Spleen (tissue), 11 donors: ENCODE results near the gene TRAF4. TPM values are rescaled to one million over a fixed set of nuclear protein-coding genes. Genes with fewer than 3 reads are reported as not detected.

Experiments used
- DNase-seq: peaks from one replicate; pipeline ENCODE4 v3.0.0-alpha.2; 2020
- H3K27ac ChIP-seq, 8 donors: fragments of 200-600 bp; sonication (generic) in 7 of 8; 1 replicate in 4 of 8; 2 replicates in 4 of 8; pipeline versions ENCODE4 v1.5.0 to v1.8.0; 2016 to 2021; ENCODE audit warnings: inconsistent platforms in 4 of 8, mild to moderate bottlenecking in 4 of 8, moderate library complexity in 1 of 8
- H3K27me3 ChIP-seq, 7 donors: fragments of 200-600 bp; sonication (generic) in 6 of 7; replicated peaks in 1 of 7; 1 replicate in 4 of 7; 2 replicates in 3 of 7; pipeline versions ENCODE4 v1.5.0 to v1.8.0; 2016 to 2021; ENCODE audit warnings: inconsistent platforms in 3 of 7, mild to moderate bottlenecking in 1 of 7
- H3K36me3 ChIP-seq, 6 donors: fragments of 200-600 bp; sonication (generic) in 5 of 6; 1 replicate in 4 of 6; 2 replicates in 2 of 6; pipeline versions ENCODE4 v1.5.0 to v1.8.0; 2016 to 2021; ENCODE audit warnings: inconsistent platforms in 2 of 6
- H3K4me1 ChIP-seq, 6 donors: fragments of 200-600 bp; sonication (generic) in 5 of 6; 1 replicate in 3 of 6; 2 replicates in 3 of 6; pipeline versions ENCODE4 v1.5.0 to v1.8.0; 2016 to 2021; ENCODE audit warnings: inconsistent platforms in 3 of 6
- H3K4me3 ChIP-seq, 8 donors: fragments of 200-600 bp; sonication (generic) in 7 of 8; 1 replicate in 4 of 8; 2 replicates in 4 of 8; pipeline versions ENCODE4 v1.5.0 to v1.8.0; 2016 to 2021; ENCODE audit warnings: inconsistent platforms in 4 of 8, mild to moderate bottlenecking in 4 of 8, moderate library complexity in 2 of 8
- H3K9me3 ChIP-seq, 8 donors: fragments of 200-600 bp; sonication (generic) in 7 of 8; 1 replicate in 4 of 8; 2 replicates in 4 of 8; pipeline versions ENCODE4 v1.5.0 to v1.8.0; 2016 to 2021; ENCODE audit warnings: inconsistent platforms in 4 of 8
- CTCF ChIP-seq, 11 experiments: fragments of 200-600 bp in 7 of 11; fragments of 450-650 bp in 4 of 11; sonication (generic) in 4 of 11; IDR thresholded peaks in 8 of 11; conservative IDR thresholded peaks in 3 of 11; 1 replicate in 7 of 11; 2 replicates in 4 of 11; pipeline versions ENCODE4 v1.4.0 to v1.8.0; 2016 to 2021; ENCODE audit warnings: antibody characterized with exemption in 11 of 11, inconsistent platforms in 4 of 11, mild to moderate bottlenecking in 1 of 11
- POLR2A ChIP-seq, 3 donors: fragments of 450-650 bp; IDR thresholded peaks; one replicate each; pipeline ENCODE4 v1.5.1; 2017; ENCODE audit warnings: antibody characterized with exemption in 3 of 3, mild to moderate bottlenecking in 1 of 3
- POLR2AphosphoS5 ChIP-seq, 3 donors: sonication (generic); formaldehyde crosslinking; IDR thresholded peaks; one replicate each; pipeline ENCODE4 v1.5.1; 2017; ENCODE audit warnings: antibody characterized with exemption in 3 of 3
- WGBS, 5 donors: extraction: QIAGEN DNeasy Blood & Tissue Kit in 3 of 5; methylation state at CpG; one replicate each; pipeline versions ENCODE4 v1.1.5 to v1.1.7; 2013 to 2018; 5-methylcytosine and 5-hydroxymethylcytosine counted together
- intact Hi-C: fragments of 100-400 bp; cut with DNase I; formaldehyde crosslinking; loops from one replicate; pipeline ENCODE4 v1.15.0; 2023; ENCODE audit warnings: low total_unique reads
- polyA plus RNA-seq, 3 donors: library from polyadenylated mRNA; stranded (reverse); fragments of 200-250 nt; gene quantifications; one replicate each; pipeline ENCODE4 v1.2.1, GENCODE V29; 2013
- total RNA-seq, 7 donors: library from RNA; depleted of rRNA in 3 of 7; stranded (reverse); fragments of >200 nt in 3 of 7; fragmentation: NEBNext Ultra II Directional in 4 of 7; extraction: Animal tissue kit (Norgen Biotek cat#: 25700) in 4 of 7; gene quantifications; one replicate each; pipeline versions ENCODE4 v1.1.0 to v1.2.1, GENCODE V29; 2016 to 2021
- donor health status: healthy with polysubstance abuse.
- donor health status: DM: no; HTN: no; CAD: no; lungs with moderate emphysema.
- donor health status: DM: no; HTN: no; CAD: no.
- donor health status: Bipolar disorder and iron deficiency.
- donor health status: healthy.
- donor health status: DM: no; HTN: no; CAD: no.
- donor health status: DM: yes; HTN: yes; CAD: no.

Gene TRAF4
- total and polyA plus RNA-seq, 10 donors: 19.8 to 75.5 (median 34.2) TPM

GRCh38 chr17:28744972-28745785 lies 1.4 kb downstream of the TRAF4 start:
- 2 to 5% (median 4%) methylated on average over 28 to 31 of the region's 31 CpGs for WGBS, 5 donors
- Histone ChIP-seq H3K36me3 (peaks cover 0 to 32% (median 25%) of the 10 kb centered on the region in 6 donors), H3K27me3 (peaks cover 0 to 14% (median 0%) of the 10 kb centered on the region in 7 donors), H3K4me1 (peaks cover 34 to 98% (median 88%) of the 10 kb centered on the region in 6 donors), H3K9me3 (no peaks in the 10 kb centered on the region), H3K27ac (peak overlapping the region; percentile 81 to 96 (median 93)), H3K4me3 (peak overlapping the region; percentile 60 to 91 (median 70))
- TF ChIP-seq POLR2A (IDR thresholded peaks at IDR 0.05) (no peak), POLR2AphosphoS5 (IDR thresholded peaks at IDR 0.05) (peak in 2 of 3 donors; percentile 50 to 67), CTCF (IDR thresholded peaks at IDR 0.05 in 8 of 11, conservative IDR thresholded peaks at IDR 0.05 in 3 of 11) (no peak)
- DNase-seq: peak; percentile 85
- intact Hi-C loops: no loop called here

- no peak for TF ChIP-seq POLR2A (IDR thresholded peaks at IDR 0.05)
- TF ChIP-seq POLR2AphosphoS5 (IDR thresholded peaks at IDR 0.05): no peak
- TF ChIP-seq CTCF (IDR thresholded peaks at IDR 0.05 in 8 of 11, conservative IDR thresholded peaks at IDR 0.05 in 3 of 11): no peak
- Histone ChIP-seq H3K4me3 (peak overlapping the region; percentile 0 to 91 (median 69)), H3K4me1 (peaks cover 34 to 98% (median 85%) of the 10 kb centered on the region in 6 donors), H3K9me3 (no peaks in the 10 kb centered on the region), H3K27me3 (peaks cover 0 to 14% (median 0%) of the 10 kb centered on the region in 7 donors), H3K36me3 (peaks cover 0 to 36% (median 25%) of the 10 kb centered on the region in 6 donors), H3K27ac (peak overlapping the region in 7 of 8 donors; percentile 47 to 96 (median 94))
- intact Hi-C loops: no loop called here
- 73 to 90% (median 82%) methylated on average over 2 to 4 of the region's 4 CpGs for WGBS, 5 donors
- peak; percentile 72 for DNase-seq
These were observed 2.1 kb downstream of the TRAF4 start for GRCh38 chr17:28745786-28746411.

DNA sequence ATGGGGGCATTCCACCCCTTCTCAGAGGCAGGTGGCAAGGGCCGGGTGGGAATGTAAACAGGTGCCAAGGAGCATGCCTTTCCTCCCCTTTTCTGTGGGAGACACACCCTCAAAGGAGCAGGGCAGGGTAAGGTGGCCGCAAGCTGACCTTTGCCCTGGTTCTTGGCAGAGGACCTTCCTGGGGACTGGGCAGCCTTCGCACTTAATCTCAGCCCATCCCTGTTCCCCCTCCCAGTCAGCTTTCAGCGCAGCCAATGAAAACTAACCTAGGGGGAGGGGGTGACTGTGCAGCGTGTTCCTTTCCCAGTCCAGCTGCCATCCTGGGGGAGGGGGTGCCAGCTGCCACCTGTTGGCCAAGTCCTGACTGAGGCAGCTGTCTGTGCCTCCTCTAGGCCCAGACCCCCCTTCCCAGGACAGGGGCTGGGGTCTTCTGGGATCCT lies 2.8 kb downstream of the TRAF4 start:
- H3K4me3 ChIP-seq: peak overlapping the region in 2 of 8 donors; percentile 83 to 91
- H3K27ac ChIP-seq: peak overlapping the region; percentile 13 to 96 (median 82)
- no peaks in the 10 kb centered on the region for H3K9me3 ChIP-seq
- intact Hi-C loops: no loop called here
- peak; percentile 74 for DNase-seq
- WGBS, 5 donors: 43 to 71% (median 54%) methylated on average over 3 to 5 of the region's 5 CpGs
- peaks cover 0 to 39% (median 25%) of the 10 kb centered on the region in 6 donors for H3K36me3 ChIP-seq
- peaks cover 0 to 14% (median 0%) of the 10 kb centered on the region in 7 donors for H3K27me3 ChIP-seq
- TF ChIP-seq CTCF (IDR thresholded peaks at IDR 0.05 in 8 of 11, conservative IDR thresholded peaks at IDR 0.05 in 3 of 11) (no peak), POLR2A (IDR thresholded peaks at IDR 0.05) (no peak), POLR2AphosphoS5 (IDR thresholded peaks at IDR 0.05) (no peak)
- H3K4me1 ChIP-seq: peaks cover 33 to 91% (median 78%) of the 10 kb centered on the region in 6 donors
